ENCODE results near the gene GLIS1.

- TF ChIP-seq POLR2A (IDR thresholded peaks at IDR 0.05) (no peak), CTCF (IDR thresholded peaks at IDR 0.05) (no peak)
Observed at GRCh38 chr1:53465023-53465957, 273.7 kb downstream of the GLIS1 start.

Measured in lower leg skin (tissue), 3 donors.